ENCODE data around the gene CAPZB.

CAPZB gene

DNA sequence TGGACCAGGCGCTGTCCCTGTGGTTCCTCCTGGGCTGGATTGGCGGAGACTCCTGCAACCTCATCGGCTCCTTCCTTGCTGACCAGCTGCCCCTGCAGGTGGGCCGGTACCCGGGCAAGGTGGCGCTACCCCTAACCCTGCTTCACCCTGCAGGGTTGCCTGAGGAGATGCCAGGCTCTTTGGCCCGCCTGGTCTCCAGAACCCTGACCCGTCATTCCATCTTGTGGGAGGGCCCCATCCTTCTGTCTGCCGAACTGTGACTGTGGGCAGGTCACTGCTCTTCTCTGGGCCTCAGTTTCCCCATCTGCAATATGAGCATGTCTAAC, 160.7 kb downstream of the CAPZB start:
- no peak for DNase-seq

DNA sequence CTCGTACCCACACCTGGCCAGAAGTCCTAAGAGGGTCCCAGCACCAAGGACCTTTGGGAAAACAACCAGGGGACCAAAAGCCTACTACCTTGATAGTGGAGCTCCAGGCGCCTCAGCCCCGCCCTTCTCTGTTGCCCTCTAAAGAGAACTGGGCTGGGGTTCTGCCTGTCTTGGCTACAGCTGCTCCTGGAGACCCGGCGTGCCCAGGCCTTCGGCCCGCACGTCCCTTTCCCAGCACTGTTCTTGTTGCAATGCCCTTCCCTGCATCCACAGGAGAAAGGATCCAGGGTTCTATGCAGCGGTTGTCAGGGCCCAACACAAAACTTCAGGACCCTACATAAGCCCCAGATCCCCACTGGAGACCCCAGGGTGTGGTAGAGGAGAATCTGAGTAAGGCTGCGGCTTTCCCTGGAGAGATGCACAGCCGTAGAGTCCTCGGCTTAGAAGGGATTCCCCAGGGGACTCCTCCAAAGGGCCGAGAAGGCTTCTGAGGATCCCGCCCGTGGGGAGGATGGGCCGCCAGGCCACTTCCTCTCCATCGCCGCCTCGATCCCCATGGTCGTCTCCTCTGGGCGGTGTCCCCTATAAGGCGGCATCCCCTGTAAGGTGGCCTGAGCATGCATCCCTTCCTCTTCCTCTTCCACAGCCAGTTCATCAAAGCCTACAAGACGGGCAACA, 161.2 kb downstream of the CAPZB start:
- DNase-seq: no peak

DNA sequence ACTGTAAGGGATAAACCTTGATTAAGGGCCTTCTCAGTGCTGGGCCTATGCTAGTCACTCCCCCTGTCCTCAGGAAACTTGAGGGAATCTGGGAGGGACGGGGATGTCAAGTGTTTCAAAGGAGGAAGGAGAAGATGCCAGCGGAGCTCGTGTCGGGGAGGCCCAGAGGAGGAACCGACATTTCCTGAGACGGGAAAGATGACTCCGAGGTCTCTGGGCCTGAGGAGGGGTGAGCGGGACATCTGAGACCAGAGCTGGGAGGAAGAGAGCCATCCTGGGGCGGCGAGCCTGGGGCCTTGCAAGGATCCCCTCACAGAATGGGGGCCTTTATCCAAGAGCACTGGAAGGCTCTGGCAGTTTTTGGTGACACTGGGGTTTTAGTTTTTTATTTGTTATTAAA, 162.9 kb downstream of the CAPZB start:
- DNase-seq: no peak

DNA sequence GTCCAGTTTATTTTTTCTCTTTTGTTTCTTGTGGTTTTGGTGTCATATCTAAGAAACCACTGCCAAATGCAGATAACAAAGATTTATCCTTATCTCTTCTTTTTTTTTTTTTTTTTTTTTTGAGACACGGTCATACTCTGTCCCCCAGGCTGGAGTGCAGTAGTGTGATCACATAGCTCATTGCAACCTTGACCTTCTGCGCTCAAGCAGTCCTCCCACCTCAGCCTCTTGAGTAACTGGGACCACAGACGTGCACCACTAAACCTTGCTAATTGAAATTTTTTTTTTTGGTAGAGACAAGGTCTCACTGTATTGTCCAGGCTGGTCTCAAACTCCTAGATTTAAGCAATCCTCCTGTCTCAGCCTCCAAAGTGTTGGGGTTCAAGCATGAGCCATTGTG, 164.3 kb downstream of the CAPZB start:
- no peak for DNase-seq

DNA sequence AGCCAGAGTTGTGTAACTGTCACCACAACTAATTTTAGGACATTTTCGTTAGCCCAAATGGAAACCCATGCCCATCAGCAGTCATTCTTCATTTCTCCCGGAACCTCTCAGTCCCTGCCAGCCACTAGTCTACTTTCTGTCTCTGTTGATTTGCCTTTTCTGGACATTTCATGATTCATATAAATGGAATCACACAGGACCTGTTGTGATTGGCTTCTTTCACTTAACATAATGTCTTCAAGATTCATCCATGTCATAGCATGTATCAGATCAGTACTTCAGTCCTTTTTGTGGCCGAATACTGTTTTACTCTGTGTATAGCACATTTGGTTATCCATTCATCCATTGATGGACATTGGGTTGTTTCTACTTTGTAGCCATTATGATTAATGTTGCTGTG, 166.1 kb downstream of the CAPZB start:
- no peak for DNase-seq

DNA sequence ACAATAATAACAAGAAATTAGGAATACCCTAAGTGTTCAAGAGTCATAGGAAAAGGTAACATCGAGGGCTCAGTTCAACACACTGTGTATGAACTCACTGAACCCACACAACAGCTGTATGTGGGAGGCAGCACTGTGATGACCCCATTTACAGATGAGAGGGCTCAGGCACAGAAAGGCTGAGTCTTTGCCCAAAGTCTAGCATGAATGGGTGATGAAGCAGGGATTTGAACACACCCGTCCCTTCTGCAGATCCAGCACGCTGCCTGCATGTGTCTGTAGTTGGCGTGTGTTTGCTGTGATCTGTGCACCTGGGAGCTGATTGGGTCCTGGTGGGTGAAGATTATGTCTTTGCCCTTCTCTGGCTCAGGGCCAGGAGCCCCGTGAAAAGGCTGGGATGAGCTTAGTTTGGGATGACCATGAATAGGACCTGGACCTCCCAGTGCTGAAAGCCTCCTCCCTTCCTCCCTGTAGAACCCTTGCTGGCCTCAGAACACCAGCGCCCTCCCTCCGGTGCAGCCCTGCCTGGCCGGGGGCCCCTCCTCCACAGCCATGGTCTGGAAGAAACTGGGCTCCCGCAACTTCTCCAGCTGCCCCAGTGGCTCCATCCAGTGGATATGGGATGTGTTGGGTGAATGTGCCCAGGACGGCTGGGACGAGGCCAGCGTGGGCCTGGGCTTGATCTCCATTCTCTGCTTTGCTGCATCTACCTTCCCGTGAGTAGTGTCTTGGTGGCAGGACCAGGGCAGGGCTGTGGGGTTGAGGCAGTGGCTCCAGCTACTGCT, 168.0 kb downstream of the CAPZB start:
- DNase-seq: no peak

DNA sequence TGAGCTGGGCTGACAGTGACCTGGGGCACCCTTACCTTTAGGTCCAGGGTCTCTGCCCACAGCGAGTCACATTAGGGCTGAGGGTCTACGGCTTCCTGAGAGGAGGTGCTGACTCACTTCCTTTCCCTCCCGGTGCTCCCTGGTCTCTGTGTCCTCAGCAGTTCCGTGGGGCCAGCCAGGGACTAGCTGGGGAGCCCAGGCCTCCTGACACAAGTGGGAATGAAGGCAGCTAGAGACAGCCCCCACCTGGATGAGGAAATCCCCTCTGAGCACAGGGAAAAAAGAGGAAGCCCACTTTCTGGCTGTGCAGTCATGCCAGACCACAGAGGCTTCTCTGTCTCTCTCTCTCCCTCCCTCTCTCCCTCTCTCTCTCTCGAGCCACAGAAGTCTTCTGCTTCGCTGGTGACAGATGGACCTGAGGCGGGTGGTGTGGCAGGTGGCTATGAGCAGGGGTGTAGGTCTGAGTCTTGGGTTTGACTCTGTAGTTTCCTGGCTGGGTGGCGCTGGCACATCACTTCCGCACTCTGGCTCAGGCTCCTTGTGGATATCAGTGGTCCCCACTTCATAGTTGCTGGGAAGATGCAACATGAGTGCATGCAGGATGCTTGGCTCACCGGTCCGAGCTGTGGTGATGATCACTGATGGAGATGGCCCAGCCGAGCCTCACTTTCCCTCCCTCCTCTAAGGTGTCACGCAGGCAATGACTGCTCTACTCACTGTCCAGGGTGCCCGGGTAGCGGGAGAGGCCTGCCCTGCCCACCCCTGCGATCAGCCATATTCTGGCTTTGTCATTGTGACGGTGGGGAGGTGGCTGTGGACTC, 169.8 kb downstream of the CAPZB start:
- DNase-seq: no peak

DNA sequence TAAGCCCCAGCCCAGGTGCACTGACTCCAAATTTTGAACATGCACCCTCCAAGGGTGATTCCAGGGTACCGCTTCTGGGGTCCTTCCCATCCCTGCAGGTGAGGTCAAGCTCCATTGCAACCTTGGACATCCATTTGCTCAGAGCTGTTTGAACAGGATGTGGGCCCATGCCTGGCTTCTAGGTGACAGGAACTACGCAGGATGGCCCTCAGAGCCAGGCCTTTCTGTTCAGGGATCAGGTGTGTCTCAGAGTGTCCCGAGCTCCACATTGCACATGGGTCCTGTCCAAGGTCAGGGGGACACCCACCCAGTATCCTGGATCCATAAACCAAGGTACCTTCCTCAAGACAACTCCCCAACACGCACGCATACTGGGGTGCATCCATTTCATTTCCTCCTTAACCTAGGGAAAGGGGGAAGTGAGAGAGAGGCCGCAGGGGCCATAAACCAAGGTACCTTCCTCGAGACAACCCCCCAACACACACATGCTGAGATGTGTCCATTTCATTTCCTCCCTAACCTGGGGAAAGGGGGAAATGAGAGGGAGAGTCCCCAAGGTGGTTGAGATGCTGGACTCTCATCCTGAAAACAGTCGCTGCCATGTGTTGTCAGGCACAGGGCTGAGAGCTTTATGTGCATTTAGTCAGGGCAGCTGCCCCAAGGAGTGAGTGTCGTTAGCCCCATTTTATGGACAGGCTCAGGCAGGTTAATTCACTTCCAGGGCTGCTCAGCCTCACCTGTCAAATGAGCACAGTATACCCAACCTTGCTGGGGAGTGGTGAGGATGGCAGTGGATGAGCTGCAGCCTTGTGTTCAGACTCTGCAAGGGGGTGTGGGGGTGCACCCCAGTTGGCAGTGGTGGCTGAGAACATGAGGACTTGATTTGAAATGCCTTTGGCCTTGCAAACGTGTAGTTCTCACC, 171.1 kb downstream of the CAPZB start:
- no peak for DNase-seq

DNA sequence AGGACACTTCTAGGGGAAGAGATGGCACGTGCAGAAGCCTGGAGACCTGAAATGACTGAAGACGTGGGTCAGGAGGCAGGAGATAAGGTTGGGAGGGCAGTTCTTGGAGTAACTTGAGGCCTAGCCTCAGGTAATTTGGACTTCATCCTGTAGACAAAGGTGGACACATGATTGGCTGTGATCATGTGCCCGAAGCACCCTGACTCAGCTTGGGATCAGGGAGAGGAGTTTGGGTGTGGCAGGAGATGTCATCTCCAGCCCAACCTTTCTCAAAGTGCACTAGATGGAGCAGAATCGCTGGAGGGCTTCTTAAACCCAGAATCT, 171.7 kb downstream of the CAPZB start:
- DNase-seq: no peak

DNA sequence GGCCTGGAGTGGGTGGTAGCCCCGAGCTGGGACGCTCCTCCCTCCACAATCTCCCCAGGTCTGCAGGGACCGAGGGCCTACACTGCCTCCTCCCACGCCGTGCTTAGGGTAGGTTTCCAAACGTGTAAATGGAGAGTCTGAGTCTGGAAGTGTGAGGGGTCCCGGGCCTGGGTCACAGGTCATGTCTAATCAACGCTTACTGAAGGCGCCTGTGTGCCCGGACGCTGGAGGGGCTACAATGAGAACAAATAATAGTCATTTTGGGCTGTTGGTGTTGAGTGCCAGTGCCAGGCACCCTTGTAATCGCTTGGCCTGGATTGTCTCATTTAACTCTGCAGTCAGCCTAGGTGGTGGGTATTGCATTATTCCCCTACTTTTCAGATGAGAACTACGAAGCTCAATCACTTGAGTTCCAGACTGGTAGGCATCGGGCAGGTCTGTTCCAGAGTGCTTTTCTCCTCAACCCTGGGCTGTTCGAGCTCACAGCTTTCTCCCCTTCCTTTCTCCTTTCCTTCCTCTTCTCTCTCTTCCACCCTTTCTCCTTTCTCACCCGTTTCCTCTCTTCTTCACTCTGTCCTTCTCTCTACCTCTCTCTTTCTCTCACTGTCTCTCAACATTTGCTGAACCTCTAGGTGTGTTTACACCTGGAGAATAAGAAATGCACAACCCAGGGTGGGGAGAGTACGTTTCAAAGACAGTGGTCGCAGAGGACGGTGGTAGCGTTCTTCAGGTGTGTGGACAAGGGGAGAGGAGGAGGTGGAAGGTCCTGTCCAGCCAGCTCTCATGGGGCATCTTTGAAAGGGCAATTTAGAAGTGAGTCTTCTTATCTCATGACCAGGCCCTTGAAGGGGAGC, 172.3 kb downstream of the CAPZB start:
- DNase-seq: no peak

DNA sequence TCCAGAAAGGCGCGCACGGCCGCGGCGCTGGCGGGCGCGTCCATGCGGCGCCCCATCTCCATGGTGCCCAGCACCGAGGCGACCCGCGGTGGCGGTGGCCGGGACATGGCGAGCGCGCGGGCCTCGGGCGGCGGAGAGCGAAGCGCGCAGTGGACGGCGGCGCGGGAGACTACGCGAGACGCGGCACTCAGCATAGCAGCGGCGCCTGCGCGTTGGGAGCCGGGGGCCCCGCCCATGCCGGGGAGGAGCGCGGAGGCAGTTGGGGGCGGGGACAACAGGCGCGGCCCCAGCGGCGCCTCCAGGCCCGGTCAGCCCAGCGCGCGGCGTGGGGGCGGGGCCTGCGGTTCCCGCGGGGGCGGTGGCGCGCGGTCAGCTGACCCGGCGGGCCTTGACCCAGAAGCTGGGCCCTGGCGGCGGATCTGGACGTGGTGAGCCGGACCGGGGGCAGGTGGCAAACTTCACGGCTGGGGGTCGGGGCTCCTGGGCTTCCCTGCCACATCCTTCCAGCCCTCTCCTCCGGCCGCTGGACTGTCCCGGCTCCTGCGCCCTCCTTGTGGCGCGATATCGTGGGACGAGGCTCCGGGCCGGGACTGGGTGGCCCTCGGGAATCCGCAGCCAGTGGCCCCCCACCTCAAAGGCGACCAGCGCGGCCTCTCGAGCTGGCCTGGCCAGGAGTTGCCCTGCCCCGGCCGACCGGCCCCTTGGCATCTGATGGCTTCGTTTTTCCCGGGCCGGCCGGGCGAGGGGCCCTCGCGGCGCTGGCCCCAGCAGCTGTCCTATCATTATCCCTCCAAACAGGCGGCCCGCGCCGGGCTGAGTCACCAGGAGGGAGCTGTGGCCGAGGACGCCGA, 173.2 kb downstream of the CAPZB start, which contains the start of the genes AKR7A2 and SLC66A1:
Gene AKR7A2 (minus strand): TSS at position 214 of the 851 bp plus-strand sequence. CDS start 20 bp downstream, at position 194.
Gene SLC66A1 (plus strand): TSS at position 396 of the 851 bp plus-strand sequence. CDS start 5,352 bp downstream, outside the sequence.
- peak; percentile 84 for DNase-seq

DNA sequence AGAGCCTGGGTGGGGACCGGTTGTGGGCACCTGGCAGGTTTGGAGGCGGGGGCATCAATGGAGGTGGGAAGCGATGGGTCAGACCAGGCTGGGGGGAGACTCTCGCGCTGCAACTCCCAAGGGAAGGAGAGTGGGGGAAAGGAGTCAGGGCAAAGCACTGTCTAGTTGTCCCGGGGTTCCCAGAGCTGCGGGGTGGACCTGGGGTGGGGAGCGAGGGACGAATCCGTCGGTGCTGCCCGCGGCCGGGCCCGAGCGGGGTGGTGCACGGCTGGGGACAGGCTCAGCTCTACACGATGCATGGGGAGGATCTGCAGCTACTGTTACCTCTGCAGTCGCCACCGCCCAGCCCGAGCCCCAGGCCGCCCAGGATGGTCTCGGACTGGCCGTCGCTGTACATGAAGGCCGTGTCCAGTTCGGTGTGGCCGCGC, 173.8 kb downstream of the CAPZB start:
- no peak for DNase-seq

DNA sequence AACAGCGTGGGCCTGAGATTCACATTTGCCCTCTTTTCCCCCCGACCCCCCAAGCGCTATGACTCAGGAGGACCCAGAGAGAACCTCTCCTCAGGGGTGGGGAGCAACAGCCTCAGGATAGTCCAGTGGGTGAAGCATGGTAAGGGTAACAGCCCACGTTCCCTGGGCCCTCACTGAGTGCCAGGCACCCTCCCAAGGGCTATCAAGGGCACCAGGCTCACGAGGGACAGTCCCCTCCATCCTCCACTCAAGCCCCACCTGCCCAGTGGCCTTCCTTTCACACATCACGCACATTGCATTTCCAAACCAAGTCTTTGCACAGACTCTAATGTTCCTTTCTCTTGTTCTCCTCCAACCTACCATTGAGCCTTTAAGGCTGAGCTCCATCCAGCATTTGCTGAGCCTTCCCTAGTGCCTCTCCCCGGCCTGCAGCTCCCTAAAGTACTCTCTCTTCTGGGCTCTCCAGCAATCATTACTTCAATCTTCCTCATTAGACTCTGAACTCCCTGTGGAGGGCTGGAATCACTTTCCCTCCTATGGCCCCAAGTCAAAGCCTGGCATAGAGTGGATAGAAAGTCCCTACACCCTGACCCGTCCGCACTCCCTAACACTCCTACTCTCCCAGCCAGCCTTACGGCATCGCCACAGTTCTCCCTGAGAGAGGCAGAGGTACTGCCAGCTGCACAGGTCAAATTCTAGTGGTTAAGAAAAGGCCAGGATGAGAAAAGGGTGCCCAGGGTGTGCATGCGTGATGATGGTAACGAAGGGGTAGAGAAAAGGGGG, 174.4 kb downstream of the CAPZB start:
- DNase-seq: no peak

DNA sequence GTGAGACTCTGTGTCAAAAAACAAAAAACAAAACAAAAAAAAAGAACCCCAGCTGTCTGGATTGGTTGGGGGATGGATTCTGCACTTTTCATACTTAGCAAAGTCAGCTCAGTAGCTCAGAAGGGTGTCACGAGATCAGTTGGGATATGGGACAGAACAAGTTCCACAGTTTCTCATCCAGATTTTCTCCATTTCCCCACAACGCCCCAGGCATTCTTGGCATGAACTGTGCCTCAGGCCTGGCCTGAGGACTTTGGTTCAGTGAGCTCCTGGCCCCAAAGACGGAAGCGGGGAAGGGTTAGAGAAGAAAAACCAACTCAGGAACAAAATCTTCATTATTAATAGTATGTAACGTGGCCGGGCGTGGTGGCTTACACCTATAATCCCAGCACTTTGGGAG, 175.3 kb downstream of the CAPZB start:
- no peak for DNase-seq

DNA sequence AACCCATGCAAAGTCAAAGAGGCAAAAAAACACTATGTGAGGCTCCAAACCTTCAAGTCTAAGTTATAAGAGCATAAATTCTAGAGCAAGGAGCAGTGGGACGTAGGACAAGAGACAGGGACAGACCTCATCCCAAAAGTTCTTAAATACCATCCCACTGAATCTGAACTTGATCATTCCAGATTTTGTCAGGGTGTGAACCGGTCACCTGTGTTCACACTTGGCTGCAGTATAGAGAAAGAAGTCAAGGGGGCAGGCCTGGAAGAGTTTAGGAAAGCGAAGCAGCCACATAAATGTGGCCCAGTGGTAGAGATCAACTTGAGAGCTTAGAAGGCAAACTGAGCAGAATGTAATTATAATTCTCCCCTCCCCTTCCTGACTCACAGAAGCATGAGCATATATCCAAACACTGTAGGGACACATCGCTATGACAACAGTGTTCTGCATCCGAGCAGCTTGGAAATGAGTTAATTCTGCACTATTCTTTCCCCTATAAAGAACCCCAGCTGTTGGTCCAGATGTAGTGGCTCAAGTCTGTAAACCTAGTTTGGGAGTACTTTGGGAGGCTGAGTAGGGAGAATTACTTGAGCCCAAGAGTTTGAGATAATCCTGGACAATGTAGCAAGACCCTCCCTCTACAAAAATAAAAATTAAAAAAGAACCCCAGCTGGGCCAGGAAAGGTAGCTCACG, 176.1 kb downstream of the CAPZB start:
- no peak for DNase-seq

DNA sequence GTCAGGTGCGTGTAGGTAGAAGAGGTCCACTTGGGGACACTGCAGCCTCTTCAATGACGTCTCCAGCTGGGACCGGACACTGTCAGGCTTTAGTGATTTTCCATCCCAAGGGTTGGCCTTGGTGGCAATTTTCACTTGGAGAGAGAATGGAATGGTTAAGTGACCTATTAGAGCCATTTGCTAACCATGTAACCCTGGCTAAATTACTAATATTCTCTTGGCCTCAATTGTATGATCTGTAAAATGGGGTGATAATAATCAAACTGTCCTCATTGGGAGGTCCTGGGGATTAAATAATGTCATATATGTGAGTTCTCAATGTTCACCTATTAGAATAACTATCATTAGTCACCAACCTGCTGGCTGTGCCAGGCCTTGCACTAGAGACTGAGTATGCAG, 176.8 kb downstream of the CAPZB start:
- no peak for DNase-seq

DNA sequence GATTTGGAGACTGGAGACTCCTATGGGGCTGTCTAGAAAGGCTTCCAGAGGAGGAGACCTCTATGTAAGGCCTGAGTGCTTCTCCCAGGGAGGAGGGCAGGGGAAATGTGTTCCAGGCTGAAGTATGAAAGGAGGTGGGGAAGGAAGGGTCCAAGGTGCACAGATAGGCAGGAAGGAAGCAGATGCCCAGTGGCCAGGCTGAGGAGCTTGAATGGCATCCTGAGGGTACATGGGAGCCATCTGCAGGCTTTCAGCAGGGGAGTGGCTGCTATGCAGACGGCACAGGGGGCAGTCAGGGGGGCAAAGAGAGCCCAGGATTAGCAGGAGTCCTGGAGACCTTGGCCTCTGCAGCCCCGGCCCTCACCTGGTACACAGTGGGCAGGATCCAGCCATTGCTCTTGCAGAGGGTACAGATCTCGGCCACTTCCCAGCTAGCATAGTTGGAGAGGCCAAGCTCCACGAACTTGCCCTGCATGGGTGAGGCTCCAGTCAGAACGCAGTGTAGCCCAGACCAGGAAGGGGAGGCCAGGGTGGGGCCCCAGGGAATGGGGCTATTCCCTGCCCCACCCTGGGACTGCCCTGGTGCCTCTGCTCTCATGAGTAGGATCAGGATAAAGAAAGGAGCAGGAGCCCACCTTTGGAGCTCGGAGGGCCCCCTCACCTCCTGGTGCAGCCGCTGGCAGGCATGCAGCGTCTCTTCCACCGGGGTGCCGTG, 177.4 kb downstream of the CAPZB start:
- no peak for DNase-seq

DNA sequence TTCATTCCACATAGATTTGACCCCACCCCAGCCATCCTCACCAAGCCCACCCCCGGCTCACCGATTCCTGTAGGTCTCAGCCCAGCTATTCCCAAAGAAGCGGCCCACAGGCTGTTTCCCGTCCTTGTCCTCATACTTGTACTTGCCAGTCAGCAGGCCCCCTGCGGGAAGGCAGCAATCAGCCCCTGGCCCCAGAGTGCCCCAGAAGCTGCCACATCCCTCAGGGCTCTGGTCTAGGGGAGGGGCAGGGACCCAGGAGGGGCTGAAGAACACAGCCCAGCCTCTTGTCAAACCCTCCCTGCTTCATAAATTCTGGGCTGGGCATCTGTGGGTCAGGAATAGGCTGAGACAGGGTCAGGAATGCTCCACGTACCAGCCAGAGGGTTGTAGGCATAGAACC, 178.4 kb downstream of the CAPZB start:
- no peak for DNase-seq
